Smooth muscle cell (in vitro differentiated cells): ENCODE results near the gene SRP54. TPM values are rescaled to one million over a fixed set of nuclear protein-coding genes. Genes with fewer than 3 reads are reported as not detected.

Source experiments
- DNase-seq: peaks from one replicate; lab custom pipeline; 2025; ENCODE audit not compliant: unreplicated experiment; lab: John Stamatoyannopoulos, UW
- H2AFZ ChIP-seq: fragments of 200-600 bp; sonication (generic); 2 replicates; pipeline ENCODE4 v1.6.0; 2016; ENCODE audit warnings: antibody characterized with exemption, low read depth, mild to moderate bottlenecking
- H3F3A ChIP-seq: fragments of 200-600 bp; sonication (generic); 2 replicates; pipeline ENCODE4 v1.6.0; 2017; ENCODE audit warnings: antibody characterized with exemption, low read depth
- H3K27ac ChIP-seq: fragments of 200-600 bp; sonication (generic); 2 replicates; pipeline ENCODE4 v1.5.1; 2016; ENCODE audit warnings: low read depth, mild to moderate bottlenecking
- H3K27me3 ChIP-seq: fragments of 200-600 bp; sonication (generic); 2 replicates; pipeline ENCODE4 v1.6.1; 2016; ENCODE audit warnings: low read depth, mild to moderate bottlenecking
- H3K36me3 ChIP-seq: fragments of 200-600 bp; sonication (generic); 2 replicates; pipeline ENCODE4 v1.5.1; 2016; ENCODE audit warnings: low read depth
- H3K4me1 ChIP-seq: fragments of 200-600 bp; sonication (generic); 2 replicates; pipeline ENCODE4 v1.5.1; 2016; ENCODE audit warnings: low read depth
- H3K4me2 ChIP-seq: fragments of 200-600 bp; sonication (generic); 2 replicates; pipeline ENCODE4 v1.6.0; 2016; ENCODE audit warnings: mild to moderate bottlenecking
- H3K4me3 ChIP-seq: fragments of 200-600 bp; sonication (generic); 2 replicates; pipeline ENCODE4 v1.5.1; 2016; ENCODE audit warnings: mild to moderate bottlenecking
- H3K79me2 ChIP-seq: fragments of 200-600 bp; sonication (generic); 2 replicates; pipeline ENCODE4 v1.6.0; 2016; ENCODE audit warnings: low read depth, mild to moderate bottlenecking
- H3K9ac ChIP-seq: fragments of 200-600 bp; sonication (generic); 2 replicates; pipeline ENCODE4 v1.6.0; 2016; ENCODE audit warnings: low read depth
- H3K9me3 ChIP-seq: fragments of 200-600 bp; sonication (generic); replicated peaks from 2 replicates; pipeline ENCODE4 v1.5.1; 2016; ENCODE audit warnings: low read depth
- H4K20me1 ChIP-seq: fragments of 200-600 bp; sonication (generic); 2 replicates; pipeline ENCODE4 v1.6.0; 2016; ENCODE audit warnings: low read depth
- CTCF ChIP-seq: fragments of 200-600 bp; sonication (generic); IDR thresholded peaks from 2 replicates; pipeline ENCODE4 v1.5.1; 2017; ENCODE audit warnings: borderline replicate concordance, mild to moderate bottlenecking, antibody characterized with exemption; ENCODE audit not compliant: insufficient read depth, poor library complexity, severe bottlenecking
- WGBS: methylation state at CpG from one replicate; pipeline ENCODE4 v1.1.7; 2016; ENCODE audit warnings: low lambda C conversion rate; 5-methylcytosine and 5-hydroxymethylcytosine counted together
- polyA plus RNA-seq: library from polyadenylated mRNA; unstranded; fragments of >200 nt; fragmentation: Nextera tagmentation; extraction: Ambion mirVana; gene quantifications from 2 replicates; pipeline ENCODE4 v1.2.1, GENCODE V29; 2016
- total RNA-seq: library from RNA; depleted of rRNA; stranded (reverse); fragments of >200 nt; gene quantifications from 2 replicates; pipeline ENCODE4 v1.2.3, GENCODE V29; 2014

SRP54 gene
- total and polyA plus RNA-seq, 2 experiments from 2014 or later: 76.4 to 111 TPM

DNA sequence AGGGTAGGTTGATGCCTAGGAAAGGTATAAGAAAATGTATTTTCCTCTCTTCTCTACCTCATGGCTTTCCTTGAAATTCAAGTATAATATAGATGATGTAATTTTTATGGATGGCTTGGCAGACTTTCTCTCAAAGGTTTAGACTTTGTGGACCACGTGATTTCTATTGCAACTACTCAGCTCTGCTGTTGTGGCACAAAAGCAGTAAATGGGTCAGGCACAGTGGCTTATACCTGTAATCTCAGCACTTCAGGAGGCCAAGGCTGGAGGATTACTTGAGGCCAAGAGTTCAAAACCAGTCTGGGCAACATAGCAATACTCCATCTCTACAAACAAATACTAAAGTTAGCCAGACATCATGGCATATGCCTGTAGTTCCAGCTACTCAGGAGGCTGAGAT is 22.0 kb downstream of the SRP54 start:
- H3K36me3 ChIP-seq: peaks cover 14% of the 10 kb centered on the region
- 100% methylated on average over 1 of the region's 1 CpG for WGBS
- H3K4me3 ChIP-seq: no peak overlapping the region
- no peaks in the 10 kb centered on the region for H3K4me1 ChIP-seq
- no peaks in the 10 kb centered on the region for H3K9me3 ChIP-seq
- peaks cover 7% of the 10 kb centered on the region for H3K79me2 ChIP-seq
- DNase-seq: no peak
- H4K20me1 ChIP-seq: no peaks in the 10 kb centered on the region
- no peak overlapping the region for H2AFZ ChIP-seq
- no peaks in the 10 kb centered on the region for H3K27me3 ChIP-seq
- H3K4me2 ChIP-seq: no peak overlapping the region
- TF ChIP-seq CTCF: no peak
- H3F3A ChIP-seq: no peaks in the 10 kb centered on the region
- no peak overlapping the region for H3K27ac ChIP-seq
- H3K9ac ChIP-seq: no peak overlapping the region

GRCh38 chr14:35016568-35016967 is 33.8 kb downstream of the SRP54 start:
- H3K4me1 ChIP-seq: no peaks in the 10 kb centered on the region
- H3K4me2 ChIP-seq: no peak overlapping the region
- no peak overlapping the region for H3K9ac ChIP-seq
- no peak overlapping the region for H2AFZ ChIP-seq
- H3K36me3 ChIP-seq: peaks cover 47% of the 10 kb centered on the region
- H4K20me1 ChIP-seq: no peaks in the 10 kb centered on the region
- no peak for DNase-seq
- WGBS: 100% methylated on average over 1 of the region's 1 CpG
- no peak for TF ChIP-seq CTCF
- no peaks in the 10 kb centered on the region for H3K27me3 ChIP-seq
- no peaks in the 10 kb centered on the region for H3K9me3 ChIP-seq
- no peaks in the 10 kb centered on the region for H3F3A ChIP-seq
- H3K4me3 ChIP-seq: no peak overlapping the region
- no peak overlapping the region for H3K27ac ChIP-seq
- no peaks in the 10 kb centered on the region for H3K79me2 ChIP-seq

DNA sequence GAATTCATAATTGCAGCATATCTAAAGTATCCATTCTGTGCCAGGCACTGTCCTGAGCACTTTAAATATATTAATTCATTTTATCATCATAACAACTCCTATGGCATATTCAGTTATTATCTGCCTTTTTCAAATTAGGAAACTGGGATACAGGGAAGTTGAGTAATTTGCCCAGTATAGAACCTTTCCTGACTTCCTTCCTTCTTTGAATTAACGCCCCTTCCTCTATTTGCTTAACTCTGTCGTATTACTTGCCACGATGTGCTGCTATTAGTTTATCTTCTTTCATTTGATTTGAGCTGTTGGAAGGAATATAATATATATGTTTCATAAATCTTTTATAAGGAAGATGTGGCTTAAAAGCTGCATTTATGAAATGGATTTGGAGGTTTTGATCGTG is 37.9 kb downstream of the SRP54 start:
- Histone ChIP-seq H3K79me2 (no peaks in the 10 kb centered on the region), H3K4me3 (no peak overlapping the region), H4K20me1 (no peaks in the 10 kb centered on the region), H3K27ac (no peak overlapping the region), H3K27me3 (no peaks in the 10 kb centered on the region), H3K4me2 (no peak overlapping the region), H3K9me3 (no peaks in the 10 kb centered on the region), H3K36me3 (peaks cover 41% of the 10 kb centered on the region), H3K9ac (no peak overlapping the region), H2AFZ (no peak overlapping the region), H3F3A (no peaks in the 10 kb centered on the region), H3K4me1 (no peaks in the 10 kb centered on the region)
- WGBS: over 99% methylated on average over 4 of the region's 4 CpGs
- TF ChIP-seq CTCF: no peak
- no peak for DNase-seq

DNA sequence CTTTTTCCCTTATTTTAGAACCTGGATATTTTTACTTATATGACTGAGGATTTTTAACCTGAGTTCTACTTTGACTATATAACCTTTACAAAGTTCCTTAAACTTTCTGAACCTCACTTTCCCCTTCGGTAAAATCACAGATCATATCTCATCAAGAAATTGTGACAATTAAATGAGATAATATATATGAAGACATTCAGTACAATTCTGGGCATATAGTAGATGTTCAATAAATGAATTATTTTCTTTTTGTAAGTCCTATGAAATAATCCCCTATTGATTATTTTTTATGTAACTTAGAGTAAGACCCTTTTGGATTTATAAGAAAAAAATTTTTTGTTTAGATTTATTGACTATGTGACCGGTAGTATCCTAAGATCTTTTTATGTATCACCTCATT is 45.6 kb downstream of the SRP54 start:
- Histone ChIP-seq H2AFZ (no peak overlapping the region), H3K27me3 (no peaks in the 10 kb centered on the region), H3K9me3 (no peaks in the 10 kb centered on the region), H3K9ac (no peak overlapping the region), H3K36me3 (peaks cover 33% of the 10 kb centered on the region), H3F3A (no peaks in the 10 kb centered on the region), H3K4me3 (no peak overlapping the region), H3K4me2 (no peak overlapping the region), H3K79me2 (no peaks in the 10 kb centered on the region), H3K4me1 (no peaks in the 10 kb centered on the region), H3K27ac (no peak overlapping the region), H4K20me1 (no peaks in the 10 kb centered on the region)
- DNase-seq: no peak
- 96% methylated on average over 2 of the region's 2 CpGs for WGBS
- TF ChIP-seq CTCF: no peak
